ENCODE results near the gene TSEN34. TPM values are rescaled to one million over a fixed set of nuclear protein-coding genes. Genes with fewer than 3 reads are reported as not detected.

Gene TSEN34
- total and polyA plus RNA-seq, 4 donors: 21.5 to 46.3 (median 26.3) TPM

- 82% methylated on average over 23 of the region's 23 CpGs for WGBS, 2 donors
- ATAC-seq (ENCODE audit: low FRiP score) (no peak), DNase-seq (no peak)
- no peaks in the 10 kb centered on the region for H3K27me3 ChIP-seq (ENCODE audit: control insufficient read depth in 1 of 2, insufficient read depth in 2 of 2, low read length in 1 of 2)
- no peak overlapping the region for H3K27ac ChIP-seq (ENCODE audit: low read depth in 1 of 2, low read length in 2 of 2)
- H3K36me3 ChIP-seq (ENCODE audit: control insufficient read depth in 1 of 2, insufficient read depth in 2 of 2, low read length in 1 of 2): peaks cover 4 to 10% of the 10 kb centered on the region in 2 donors
- no peaks in the 10 kb centered on the region for H3K4me1 ChIP-seq (ENCODE audit: control insufficient read depth in 1 of 2, insufficient read depth in 2 of 2, low read length in 2 of 2)
- no peaks in the 10 kb centered on the region for H3K9me3 ChIP-seq (ENCODE audit: control insufficient read depth, low read length)
- H3K4me3 ChIP-seq (ENCODE audit: low read length in 2 of 2): no peak overlapping the region
- intact Hi-C loops (cut with DNase I): loop anchor here in 1 of 2 donors (10.0 kb wide), 1 partner anchor 303 kb away; no protein-coding TSS in a partner anchor
These were observed 39.6 kb upstream of the TSEN34 start for GRCh38 chr19:54151362-54152035.

DNA sequence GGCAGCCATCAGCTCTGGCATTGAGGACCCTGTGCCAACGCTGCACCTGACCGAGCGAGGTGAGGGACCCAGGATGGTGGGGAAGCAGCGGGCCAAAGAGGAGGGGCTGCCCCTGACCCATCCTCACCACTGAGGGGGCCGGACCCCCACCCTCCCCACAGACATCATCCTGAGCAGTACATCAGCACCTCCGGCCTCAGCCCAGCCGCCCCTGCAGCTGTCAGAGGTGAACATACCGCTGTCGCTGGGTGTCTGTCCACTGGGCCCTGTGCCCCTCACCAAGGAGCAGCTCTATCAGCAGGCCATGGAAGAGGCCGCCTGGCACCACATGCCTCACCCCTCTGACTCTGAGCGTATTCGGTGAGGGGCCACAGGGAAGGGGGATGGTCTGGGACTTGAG lies 38.8 kb upstream of the TSEN34 start:
- H3K27me3 ChIP-seq (ENCODE audit: control insufficient read depth in 1 of 2, insufficient read depth in 2 of 2, low read length in 1 of 2): no peaks in the 10 kb centered on the region
- no peaks in the 10 kb centered on the region for H3K9me3 ChIP-seq (ENCODE audit: control insufficient read depth, low read length)
- peaks cover 4 to 11% of the 10 kb centered on the region in 2 donors for H3K36me3 ChIP-seq (ENCODE audit: control insufficient read depth in 1 of 2, insufficient read depth in 2 of 2, low read length in 1 of 2)
- H3K4me3 ChIP-seq (ENCODE audit: low read length in 2 of 2): no peak overlapping the region
- intact Hi-C loops (cut with DNase I): loop anchor here in 1 of 2 donors (10.0 kb wide), 1 partner anchor 303 kb away; no protein-coding TSS in a partner anchor
- H3K27ac ChIP-seq (ENCODE audit: low read depth in 1 of 2, low read length in 2 of 2): no peak overlapping the region
- no peak for DNase-seq
- ATAC-seq (ENCODE audit: low FRiP score): no peak
- H3K4me1 ChIP-seq (ENCODE audit: control insufficient read depth in 1 of 2, insufficient read depth in 2 of 2, low read length in 2 of 2): no peaks in the 10 kb centered on the region
- whole genome bisulfite sequencing, 2 donors: 87% methylated on average over 12 of the region's 12 CpGs

- 84% methylated on average over 25 of the region's 25 CpGs for WGBS, 2 donors
- H3K27me3 ChIP-seq (ENCODE audit: control insufficient read depth in 1 of 2, insufficient read depth in 2 of 2, low read length in 1 of 2): no peaks in the 10 kb centered on the region
- no peak overlapping the region for H3K27ac ChIP-seq (ENCODE audit: low read depth in 1 of 2, low read length in 2 of 2)
- peaks cover 4 to 11% of the 10 kb centered on the region in 2 donors for H3K36me3 ChIP-seq (ENCODE audit: control insufficient read depth in 1 of 2, insufficient read depth in 2 of 2, low read length in 1 of 2)
- no peak for ATAC-seq (ENCODE audit: low FRiP score)
- H3K4me3 ChIP-seq (ENCODE audit: low read length in 2 of 2): no peak overlapping the region
- no peak for DNase-seq
- intact Hi-C loops (cut with DNase I): loop anchor here in 1 of 2 donors (10.0 kb wide), 1 partner anchor 302 kb away; no protein-coding TSS in a partner anchor
- H3K4me1 ChIP-seq (ENCODE audit: control insufficient read depth in 1 of 2, insufficient read depth in 2 of 2, low read length in 2 of 2): no peaks in the 10 kb centered on the region
- no peaks in the 10 kb centered on the region for H3K9me3 ChIP-seq (ENCODE audit: control insufficient read depth, low read length)
These were observed 38.1 kb upstream of the TSEN34 start for GRCh38 chr19:54152878-54153524.

- H3K36me3 ChIP-seq (ENCODE audit: control insufficient read depth in 1 of 2, insufficient read depth in 2 of 2, low read length in 1 of 2): peaks cover 4 to 10% of the 10 kb centered on the region in 2 donors
- H3K4me3 ChIP-seq (ENCODE audit: low read length in 2 of 2): no peak overlapping the region
- no peak for ATAC-seq (ENCODE audit: low FRiP score)
- no peaks in the 10 kb centered on the region for H3K4me1 ChIP-seq (ENCODE audit: control insufficient read depth in 1 of 2, insufficient read depth in 2 of 2, low read length in 2 of 2)
- H3K27me3 ChIP-seq (ENCODE audit: control insufficient read depth in 1 of 2, insufficient read depth in 2 of 2, low read length in 1 of 2): no peaks in the 10 kb centered on the region
- no peaks in the 10 kb centered on the region for H3K9me3 ChIP-seq (ENCODE audit: control insufficient read depth, low read length)
- WGBS, 2 donors: 72 to 77% methylated on average over 10 of the region's 10 CpGs
- intact Hi-C loops (cut with DNase I): loop anchor here in 1 of 2 donors (10.0 kb wide), 1 partner anchor 301 kb away; no protein-coding TSS in a partner anchor
- no peak for DNase-seq
- H3K27ac ChIP-seq (ENCODE audit: low read depth in 1 of 2, low read length in 2 of 2): no peak overlapping the region
These were observed 37.3 kb upstream of the TSEN34 start for GRCh38 chr19:54153731-54154326.

GRCh38 chr19:54154603-54155345 lies 36.3 kb upstream of the TSEN34 start:
- no peak for DNase-seq
- Histone ChIP-seq H3K4me3 (ENCODE audit: low read length in 2 of 2) (no peak overlapping the region), H3K27me3 (ENCODE audit: control insufficient read depth in 1 of 2, insufficient read depth in 2 of 2, low read length in 1 of 2) (no peaks in the 10 kb centered on the region), H3K27ac (ENCODE audit: low read depth in 1 of 2, low read length in 2 of 2) (no peak overlapping the region), H3K4me1 (ENCODE audit: control insufficient read depth in 1 of 2, insufficient read depth in 2 of 2, low read length in 2 of 2) (no peaks in the 10 kb centered on the region), H3K36me3 (ENCODE audit: control insufficient read depth in 1 of 2, insufficient read depth in 2 of 2, low read length in 1 of 2) (peaks cover 4 to 10% of the 10 kb centered on the region in 2 donors), H3K9me3 (ENCODE audit: control insufficient read depth, low read length) (no peaks in the 10 kb centered on the region)
- 67 to 70% methylated on average over 18 of the region's 18 CpGs for WGBS, 2 donors
- intact Hi-C loops (cut with DNase I): loop anchor here in 1 of 2 donors (10.0 kb wide), 1 partner anchor 300 kb away; no protein-coding TSS in a partner anchor
- no peak for ATAC-seq (ENCODE audit: low FRiP score)

DNA sequence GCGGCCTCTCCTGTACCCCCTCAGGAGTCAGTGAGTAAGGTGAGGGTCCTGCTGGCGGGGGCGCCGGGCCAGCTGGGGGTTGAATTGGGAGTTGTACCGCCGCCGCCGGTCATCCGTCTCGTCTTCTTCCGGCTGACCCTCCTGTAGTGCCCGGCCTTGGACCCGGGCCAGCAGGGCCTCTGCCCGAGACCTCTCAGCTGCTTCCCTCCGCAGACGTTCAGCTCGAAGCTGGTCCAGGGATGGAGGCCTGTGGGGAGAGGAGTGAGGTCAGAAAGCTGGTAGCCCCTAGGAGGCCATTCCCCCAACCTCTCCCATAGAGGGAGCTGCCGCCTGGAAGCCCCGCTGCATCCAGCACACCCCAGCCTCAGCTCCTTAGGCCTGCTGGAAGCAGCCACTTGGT lies 35.4 kb upstream of the TSEN34 start:
- no peaks in the 10 kb centered on the region for H3K4me1 ChIP-seq (ENCODE audit: control insufficient read depth in 1 of 2, insufficient read depth in 2 of 2, low read length in 2 of 2)
- intact Hi-C loops (cut with DNase I): loop anchor here in 1 of 2 donors (10.0 kb wide), 1 partner anchor 299 kb away; no protein-coding TSS in a partner anchor
- H3K36me3 ChIP-seq (ENCODE audit: control insufficient read depth in 1 of 2, insufficient read depth in 2 of 2, low read length in 1 of 2): peaks cover 4 to 10% of the 10 kb centered on the region in 2 donors
- no peak for DNase-seq
- H3K27me3 ChIP-seq (ENCODE audit: control insufficient read depth in 1 of 2, insufficient read depth in 2 of 2, low read length in 1 of 2): no peaks in the 10 kb centered on the region
- H3K27ac ChIP-seq (ENCODE audit: low read depth in 1 of 2, low read length in 2 of 2): no peak overlapping the region
- WGBS, 2 donors: 50 to 62% methylated on average over 16 to 19 of the region's 19 CpGs
- no peak for ATAC-seq (ENCODE audit: low FRiP score)
- H3K9me3 ChIP-seq (ENCODE audit: control insufficient read depth, low read length): no peaks in the 10 kb centered on the region
- no peak overlapping the region for H3K4me3 ChIP-seq (ENCODE audit: low read length in 2 of 2)

- Histone ChIP-seq H3K4me3 (ENCODE audit: low read length in 2 of 2) (no peak overlapping the region), H3K4me1 (ENCODE audit: control insufficient read depth in 1 of 2, insufficient read depth in 2 of 2, low read length in 2 of 2) (no peaks in the 10 kb centered on the region), H3K27ac (ENCODE audit: low read depth in 1 of 2, low read length in 2 of 2) (no peak overlapping the region), H3K9me3 (ENCODE audit: control insufficient read depth, low read length) (no peaks in the 10 kb centered on the region), H3K36me3 (ENCODE audit: control insufficient read depth in 1 of 2, insufficient read depth in 2 of 2, low read length in 1 of 2) (peaks cover 4 to 10% of the 10 kb centered on the region in 2 donors), H3K27me3 (ENCODE audit: control insufficient read depth in 1 of 2, insufficient read depth in 2 of 2, low read length in 1 of 2) (no peaks in the 10 kb centered on the region)
- DNase-seq (no peak), ATAC-seq (ENCODE audit: low FRiP score) (no peak)
- 70 to 73% methylated on average over 11 of the region's 11 CpGs for WGBS, 2 donors
- intact Hi-C loops (cut with DNase I): loop anchor here in 1 of 2 donors (10.0 kb wide), 1 partner anchor 298 kb away; no protein-coding TSS in a partner anchor
These were observed 34.6 kb upstream of the TSEN34 start for GRCh38 chr19:54156490-54156889.

GRCh38 chr19:54156953-54157352 lies 34.2 kb upstream of the TSEN34 start:
- Histone ChIP-seq H3K36me3 (ENCODE audit: control insufficient read depth in 1 of 2, insufficient read depth in 2 of 2, low read length in 1 of 2) (peaks cover 4 to 10% of the 10 kb centered on the region in 2 donors), H3K27ac (ENCODE audit: low read depth in 1 of 2, low read length in 2 of 2) (no peak overlapping the region), H3K27me3 (ENCODE audit: control insufficient read depth in 1 of 2, insufficient read depth in 2 of 2, low read length in 1 of 2) (no peaks in the 10 kb centered on the region), H3K4me1 (ENCODE audit: control insufficient read depth in 1 of 2, insufficient read depth in 2 of 2, low read length in 2 of 2) (no peaks in the 10 kb centered on the region), H3K4me3 (ENCODE audit: low read length in 2 of 2) (no peak overlapping the region), H3K9me3 (ENCODE audit: control insufficient read depth, low read length) (no peaks in the 10 kb centered on the region)
- WGBS, 2 donors: 93 to 96% methylated on average over 3 of the region's 3 CpGs
- no peak for ATAC-seq (ENCODE audit: low FRiP score)
- no peak for DNase-seq
- intact Hi-C loops (cut with DNase I): loop anchor here in 1 of 2 donors (10.0 kb wide), 1 partner anchor 298 kb away; no protein-coding TSS in a partner anchor

Measured in aorta (tissue), 5 donors.